Fibroblast of skin of right quadriceps (primary cell): Measurements from ENCODE around the gene SHTN1.

Experiments used
- DNase-seq: peaks from one replicate; pipeline ENCODE4 v3.0.0-alpha.2; 2013

Gene SHTN1

GRCh38 chr10:116984202-116984990 lies 20.6 kb downstream of the SHTN1 start:
- DNase-seq = no peak

DNA sequence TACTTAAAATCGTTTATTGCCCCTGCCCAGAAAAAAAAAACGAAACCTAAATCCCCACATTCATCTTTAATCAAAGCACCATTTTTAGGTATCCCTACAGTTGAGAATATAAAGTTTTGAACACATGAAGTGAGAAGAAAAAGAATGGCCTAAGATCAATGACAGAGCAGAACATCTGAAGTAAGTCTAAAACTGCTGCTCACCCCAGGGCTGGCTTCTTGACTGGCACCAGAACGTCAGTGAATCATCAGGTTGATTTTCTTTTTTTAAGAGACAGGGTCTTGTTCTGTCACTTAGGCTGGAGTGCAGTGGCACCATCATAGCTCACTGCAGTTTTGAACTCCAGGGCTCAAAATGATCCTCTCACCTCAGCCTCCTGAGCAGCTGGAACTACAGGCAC lies 24.9 kb downstream of the SHTN1 start:
- DNase-seq = no peak

DNA sequence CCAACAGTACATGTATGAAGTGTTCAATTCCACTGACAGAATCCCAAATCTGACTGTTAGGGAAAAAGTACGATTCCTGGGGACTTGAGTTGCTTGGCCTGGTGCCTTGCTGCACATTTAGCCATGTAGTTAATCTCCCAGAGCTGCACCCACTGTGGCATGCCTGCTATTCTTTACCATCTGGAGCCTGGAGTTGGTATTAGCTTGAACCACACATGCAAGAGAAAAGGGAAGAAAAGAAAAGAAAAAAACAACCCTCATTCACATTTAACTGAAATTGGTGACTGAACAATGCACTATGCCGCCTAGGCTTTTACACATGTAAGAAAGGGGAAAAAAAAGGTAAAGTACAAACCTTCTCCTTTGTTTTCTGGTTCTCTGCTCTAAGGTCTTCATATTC lies 26.1 kb downstream of the SHTN1 start:
- DNase-seq = no peak

DNA sequence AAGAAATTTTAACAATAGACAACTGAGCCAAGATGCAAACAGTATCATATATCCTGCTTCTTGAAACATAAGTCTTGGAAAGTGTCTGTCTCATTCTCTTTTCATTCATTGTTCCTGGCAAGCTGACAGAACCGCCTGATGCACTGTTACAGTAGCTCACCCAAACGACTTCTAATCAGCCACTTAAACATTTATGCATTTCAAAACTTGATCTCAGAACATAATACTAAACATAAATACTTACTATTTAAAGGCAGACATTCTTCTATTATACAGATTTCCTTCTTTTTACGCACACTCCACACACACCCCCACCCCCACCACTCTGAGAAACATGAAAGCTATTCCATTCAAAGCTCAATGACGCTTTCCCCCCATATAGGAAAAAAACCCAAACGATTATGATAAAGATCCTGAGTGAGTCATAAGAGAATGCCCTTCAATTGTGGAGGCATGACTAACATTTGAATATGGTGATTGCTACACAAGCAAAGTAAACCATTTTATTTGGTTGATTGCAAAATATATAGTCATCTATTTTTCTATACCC lies 30.5 kb downstream of the SHTN1 start:
- DNase-seq = peak; percentile 95

GRCh38 chr10:116973946-116974455 lies 31.0 kb downstream of the SHTN1 start:
- no peak for DNase-seq

- no peak for DNase-seq
These were observed 31.5 kb downstream of the SHTN1 start for GRCh38 chr10:116973371-116973905.

GRCh38 chr10:116972131-116972530 lies 32.9 kb downstream of the SHTN1 start:
- DNase-seq = no peak

DNA sequence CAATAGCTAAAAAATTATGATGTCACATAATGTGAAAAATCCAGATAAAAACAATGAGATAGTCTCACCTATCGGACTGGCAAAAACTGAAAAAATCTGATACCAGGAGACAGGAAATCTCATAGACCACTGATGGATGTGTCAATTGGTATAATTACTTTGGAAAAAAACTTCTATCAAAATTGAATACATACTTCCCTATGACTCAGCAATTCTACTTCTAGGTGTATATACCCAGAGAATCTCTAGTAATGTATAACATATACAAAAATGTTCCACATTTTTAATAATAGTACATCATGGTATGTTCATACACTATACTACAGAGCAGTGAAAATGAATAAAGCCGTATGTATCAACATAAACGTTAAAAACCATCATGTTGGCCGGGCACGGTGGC lies 34.9 kb downstream of the SHTN1 start:
- DNase-seq = no peak

GRCh38 chr10:116968331-116968730 lies 36.7 kb downstream of the SHTN1 start:
- DNase-seq = no peak

GRCh38 chr10:116961406-116962251 lies 43.4 kb downstream of the SHTN1 start:
- no peak for DNase-seq

DNA sequence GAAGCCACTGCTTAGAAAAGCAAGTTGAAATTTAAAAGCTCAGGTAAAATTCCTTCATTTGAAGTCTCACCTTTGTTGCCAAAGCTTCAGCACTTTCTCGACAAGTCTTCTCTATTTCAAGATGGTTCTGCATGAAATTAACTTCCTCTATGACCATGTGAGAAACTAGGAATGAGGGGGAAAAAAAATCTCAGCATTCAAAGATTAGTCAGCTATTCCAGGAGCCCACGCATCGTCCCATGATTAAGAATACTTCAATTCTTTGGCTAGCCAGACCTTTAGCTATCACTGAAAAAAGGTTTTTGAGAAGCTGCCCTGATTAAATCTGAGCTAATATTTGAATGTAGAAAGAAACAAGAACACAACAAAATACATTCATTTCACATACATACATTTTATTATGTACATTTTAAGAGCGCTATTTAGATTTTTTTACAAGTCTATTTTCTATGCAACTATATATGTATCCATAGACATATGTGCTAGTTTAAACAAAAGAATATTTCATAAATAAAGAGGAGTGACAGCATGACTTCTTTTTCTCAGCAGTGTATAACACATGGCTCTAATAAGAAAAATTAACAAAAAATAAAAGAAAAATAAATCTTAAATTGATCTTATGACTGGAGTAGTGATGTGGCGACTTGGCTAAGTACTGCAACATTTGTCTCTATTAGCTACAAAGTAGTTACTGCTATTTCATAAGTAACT lies 44.8 kb downstream of the SHTN1 start:
- peak; percentile 7 for DNase-seq

DNA sequence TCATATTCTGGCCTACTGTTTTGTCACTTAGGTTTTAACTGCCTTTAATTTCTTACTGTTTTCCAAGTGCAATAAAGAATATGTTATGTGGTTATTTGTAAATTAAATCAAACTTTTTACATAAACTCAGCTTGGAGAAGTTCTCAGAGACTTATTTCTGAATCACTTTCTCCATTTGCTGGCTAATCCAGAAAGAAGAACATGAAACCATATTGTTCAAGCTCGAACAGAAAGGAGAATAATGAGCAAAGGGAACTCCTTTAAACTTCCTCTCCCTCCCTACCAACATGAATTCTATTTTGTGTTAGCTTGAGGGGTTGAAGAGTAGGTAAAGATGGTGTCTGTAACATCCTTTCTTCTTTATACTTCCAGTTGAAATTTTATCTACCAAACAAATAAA lies 52.3 kb downstream of the SHTN1 start:
- no peak for DNase-seq

DNA sequence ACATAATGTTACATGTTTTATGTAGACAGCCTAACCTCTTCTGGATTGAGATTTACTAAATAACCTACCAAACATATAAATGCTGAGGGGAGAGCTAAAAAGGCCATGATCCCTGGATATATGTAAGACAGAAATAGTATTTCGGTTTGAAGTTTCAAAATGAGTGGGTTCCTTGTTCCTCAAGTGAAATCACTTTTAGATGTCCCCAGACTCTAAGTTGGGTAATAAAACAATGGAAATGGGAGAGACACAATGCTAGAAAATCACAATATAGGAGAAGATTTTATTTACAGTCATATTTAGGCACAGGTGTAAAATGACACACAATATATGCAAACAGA lies 56.5 kb downstream of the SHTN1 start:
- DNase-seq = no peak

GRCh38 chr10:116947841-116948529 lies 57.0 kb downstream of the SHTN1 start:
- DNase-seq = peak; percentile 15

GRCh38 chr10:116944911-116945310 lies 60.1 kb downstream of the SHTN1 start:
- no peak for DNase-seq

GRCh38 chr10:116931806-116932205 lies 73.2 kb downstream of the SHTN1 start:
- DNase-seq = no peak

- no peak for DNase-seq
These were observed 78.6 kb downstream of the SHTN1 start for GRCh38 chr10:116926426-116926825.

GRCh38 chr10:116925056-116925455 lies 79.9 kb downstream of the SHTN1 start:
- no peak for DNase-seq

- no peak for DNase-seq
These were observed 85.3 kb downstream of the SHTN1 start for GRCh38 chr10:116919706-116920105.

DNA sequence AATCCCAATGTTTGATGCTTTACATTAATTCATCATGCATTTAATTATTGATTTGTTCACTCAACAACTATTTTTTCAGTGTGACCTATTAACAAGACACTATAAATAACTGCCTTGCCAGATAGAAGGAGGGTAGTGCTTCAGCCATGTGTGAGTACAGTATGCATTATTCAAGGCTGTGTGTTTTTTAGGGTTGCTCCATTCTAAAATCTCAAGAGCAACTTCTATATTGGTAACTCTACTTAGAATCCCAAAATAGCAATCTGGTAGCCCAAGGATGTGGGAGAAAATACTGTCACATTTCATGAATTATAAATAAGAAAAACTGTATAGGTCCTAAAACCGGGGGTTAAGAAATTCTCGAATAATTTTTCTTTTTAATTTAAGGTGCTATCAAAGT lies 85.8 kb downstream of the SHTN1 start:
- DNase-seq = no peak

DNA sequence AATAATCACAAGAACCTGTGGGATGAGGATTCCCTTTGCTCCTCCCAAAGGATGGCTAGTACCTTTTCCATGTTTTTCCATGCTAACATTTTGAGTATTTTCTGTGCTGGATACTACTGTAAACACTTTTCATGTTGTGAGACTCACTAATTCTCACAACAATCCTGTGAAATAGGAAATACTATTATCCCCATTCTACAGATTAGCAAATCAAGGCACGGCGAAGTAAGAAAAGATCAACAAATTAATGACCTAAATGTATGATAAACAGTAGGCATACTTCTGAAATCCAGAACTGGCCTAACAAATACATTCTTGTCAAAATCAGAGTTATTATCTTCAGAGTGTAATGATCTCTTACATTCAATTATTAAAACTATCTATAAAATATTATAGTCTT lies 86.4 kb downstream of the SHTN1 start:
- DNase-seq = no peak

DNA sequence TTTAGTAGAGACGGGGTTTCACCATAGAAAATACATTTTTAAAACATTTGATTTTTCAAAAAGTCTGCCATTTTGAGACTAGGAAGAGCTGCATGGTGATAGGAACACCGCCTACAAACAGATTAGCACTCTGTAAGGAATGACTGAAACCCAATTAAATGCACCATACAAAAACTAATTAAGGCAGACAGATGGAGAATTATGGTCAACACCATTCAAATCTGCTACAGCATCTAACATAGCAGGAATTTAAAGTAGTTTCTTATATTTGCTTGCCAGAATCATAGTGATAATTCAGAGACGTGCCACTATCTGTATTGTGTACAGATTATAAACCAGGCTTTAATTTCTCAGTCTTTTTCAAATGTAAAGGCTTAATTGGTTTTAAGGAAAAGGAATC lies 87.5 kb downstream of the SHTN1 start:
- DNase-seq = no peak
